A549 treated with Hydrocortisone at 1 μM for 4 hours (cell line): Measurements from ENCODE around the gene DPP9. TPM values are rescaled to one million over a fixed set of nuclear protein-coding genes. Genes with fewer than 3 reads are reported as not detected.

Source experiments
- total RNA-seq: library from RNA; stranded (reverse); fragments of 200-300 nt; extraction: Qiagen RNA extraction; gene quantifications from 5 replicates; pipeline ENCODE4 v1.2.3, GENCODE V29; 2022

DPP9 gene
- 55.3 to 63.7 TPM (median 59.3 TPM) in 5 replicates for total RNA-seq

GRCh38 chr19:4723595-4724514 is at the start of gene DPP9:
Gene DPP9 (minus strand): TSS chr19:4723842. CDS start chr19:4719906, 3,936 bp downstream.

DNA sequence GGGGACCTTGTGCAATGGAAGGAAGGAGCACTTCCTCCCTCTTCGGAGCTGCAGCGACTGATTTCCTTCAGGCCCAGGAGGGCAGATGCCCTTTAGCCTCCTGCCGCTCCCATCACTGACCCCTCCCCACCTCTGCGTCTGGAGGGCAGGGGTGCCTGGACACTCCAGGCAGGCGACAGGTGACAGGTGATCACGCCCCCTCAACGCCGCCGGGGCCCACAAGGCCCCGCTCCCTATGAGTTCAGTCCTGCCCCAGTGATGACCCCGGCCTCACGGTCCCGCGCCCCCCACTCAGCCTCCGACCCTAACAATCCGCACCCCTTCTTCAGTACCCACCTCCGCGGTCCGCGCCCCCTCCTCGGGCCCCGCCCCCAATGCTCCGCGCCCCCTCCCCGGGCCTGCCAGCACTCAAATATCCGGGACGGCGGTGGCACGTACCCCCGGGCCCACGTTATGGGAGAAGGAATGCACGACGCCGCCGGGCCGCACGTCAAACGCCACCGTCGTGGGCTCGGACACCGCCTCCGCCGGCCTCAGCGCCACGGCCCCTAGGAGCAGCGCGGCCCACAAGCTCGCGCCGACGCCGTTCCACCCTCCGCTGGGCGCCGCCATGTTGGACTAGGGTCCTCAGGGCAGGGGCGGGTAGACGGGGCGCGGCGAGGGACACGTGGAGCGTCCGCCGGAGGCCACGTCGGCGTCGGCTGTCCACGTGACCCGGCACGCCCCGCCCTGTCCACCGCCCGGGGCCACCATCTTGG is 53.7 kb downstream of the DPP9 start, which contains the start of gene MYDGF:
Gene MYDGF (minus strand): TSS at position 620 of the 758 bp plus-strand sequence. CDS start 8 bp downstream, at position 612.

GRCh38 chr19:4638828-4639530 is 84.7 kb downstream of the DPP9 start, which contains the start of gene TNFAIP8L1:
Gene TNFAIP8L1 (plus strand): TSS chr19:4639516. CDS start chr19:4651870, 12,354 bp downstream.

Other genes starting within 250 kb of the DPP9 start
- 0.10 to 0.16 TPM (median 0.12 TPM) in 5 replicates for gene PLIN4, start 205.4 kb downstream of the DPP9 start, total RNA-seq
- gene PLIN5, start 188.6 kb downstream of the DPP9 start, total RNA-seq: 0.06 to 0.20 TPM (median 0.12 TPM) in 5 replicates
- gene LRG1, start 183.8 kb downstream of the DPP9 start, total RNA-seq: 0.06 to 0.24 TPM (median 0.08 TPM) in 5 replicates
- 5.1 to 5.9 TPM (median 5.8 TPM) in 5 replicates for gene SEMA6B, start 164.2 kb downstream of the DPP9 start, total RNA-seq
- 2.9 to 4.0 TPM (median 3.9 TPM) in 5 replicates for gene TNFAIP8L1, start 84.3 kb downstream of the DPP9 start, total RNA-seq
- 108 to 143 TPM (median 136 TPM) in 5 replicates for gene MYDGF, start 53.5 kb downstream of the DPP9 start, total RNA-seq
- 5.2 to 6.3 TPM (median 5.7 TPM) in 5 replicates for gene FEM1A, start 67.9 kb upstream of the DPP9 start, total RNA-seq
- 8.6 to 10.3 TPM (median 9.4 TPM) in 5 replicates for gene TICAM1, start 107.9 kb upstream of the DPP9 start, total RNA-seq
- 158 to 172 TPM (median 162 TPM) in 5 replicates for gene PLIN3, start 143.8 kb upstream of the DPP9 start, total RNA-seq
- gene ARRDC5, start 179.1 kb upstream of the DPP9 start, total RNA-seq: not detected in 5 replicates
- 41.2 to 50.6 TPM (median 43.5 TPM) in 5 replicates for gene UHRF1, start 185.7 kb upstream of the DPP9 start, total RNA-seq
- gene KDM4B, start 245.3 kb upstream of the DPP9 start, total RNA-seq: 7.5 to 9.6 TPM (median 8.6 TPM) in 5 replicates